RPMI7951 (cell line): ENCODE results near the gene JPH2. TPM values are rescaled to one million over a fixed set of nuclear protein-coding genes. Genes with fewer than 3 reads are reported as not detected.

Experiments
- DNase-seq: peaks from one replicate; pipeline ENCODE4 v3.0.0-alpha.2; 2012; ENCODE audit warnings: low read depth
- total RNA-seq: library from RNA; depleted of rRNA; stranded (reverse); fragments of >200 nt; shearing (Covaris generic); gene quantifications from 2 replicates; pipeline ENCODE4 v1.2.3, GENCODE V29; 2014

Gene JPH2
- total RNA-seq, 1 experiment from 2014 or later = 16.0 TPM

DNA sequence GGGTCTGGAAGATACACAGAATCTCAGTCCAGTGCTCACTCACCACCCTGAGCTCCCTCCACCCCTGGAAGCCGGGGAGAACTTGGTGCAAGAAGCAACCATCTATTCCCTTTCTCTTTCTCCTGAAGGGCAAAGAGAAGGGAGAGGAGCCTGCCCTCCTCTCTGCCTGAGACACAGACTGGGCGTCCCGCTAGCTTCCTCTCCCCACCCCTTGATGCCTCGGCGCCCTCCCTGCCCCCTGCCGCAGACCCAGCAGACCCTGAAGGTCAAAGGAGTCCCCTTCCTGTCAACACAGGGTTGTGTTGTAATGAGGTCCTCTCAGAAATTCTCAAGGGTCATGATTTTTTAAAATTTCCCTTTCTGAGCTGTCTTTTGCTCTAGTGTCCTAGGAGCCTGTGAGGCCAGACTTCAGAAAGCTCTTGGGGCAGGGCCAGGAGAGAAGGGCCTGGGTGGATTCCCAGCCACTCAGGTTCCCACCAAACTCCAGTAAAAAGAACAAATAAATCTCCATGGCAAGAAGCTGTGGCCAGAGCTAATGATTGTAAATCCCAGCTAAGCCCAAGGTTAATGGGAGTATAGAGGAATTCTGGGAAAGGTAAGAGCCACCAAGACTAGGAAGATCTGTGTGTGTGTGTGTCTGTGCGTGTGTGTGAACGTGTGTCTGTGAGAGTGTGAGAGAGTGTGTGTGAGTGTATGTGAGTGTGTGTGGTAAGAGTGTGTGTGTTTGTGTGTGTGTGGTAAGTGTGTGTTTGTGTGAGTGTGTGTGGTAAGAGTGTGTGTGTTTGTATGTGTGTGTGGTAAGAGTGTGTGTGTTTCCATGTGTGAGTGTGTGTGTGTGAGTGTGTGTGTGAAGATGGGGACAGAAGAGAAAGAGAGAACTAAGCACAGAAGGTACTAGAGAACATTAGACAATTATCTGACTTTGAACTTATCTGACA, 1.1 kb upstream of the JPH2 start:
- DNase-seq = peak; percentile 89

- no peak for DNase-seq
Observed at GRCh38 chr20:44186674-44187053, 324 bp downstream of the JPH2 start.

GRCh38 chr20:44186201-44186600, 787 bp downstream of the JPH2 start:
- DNase-seq = no peak

DNA sequence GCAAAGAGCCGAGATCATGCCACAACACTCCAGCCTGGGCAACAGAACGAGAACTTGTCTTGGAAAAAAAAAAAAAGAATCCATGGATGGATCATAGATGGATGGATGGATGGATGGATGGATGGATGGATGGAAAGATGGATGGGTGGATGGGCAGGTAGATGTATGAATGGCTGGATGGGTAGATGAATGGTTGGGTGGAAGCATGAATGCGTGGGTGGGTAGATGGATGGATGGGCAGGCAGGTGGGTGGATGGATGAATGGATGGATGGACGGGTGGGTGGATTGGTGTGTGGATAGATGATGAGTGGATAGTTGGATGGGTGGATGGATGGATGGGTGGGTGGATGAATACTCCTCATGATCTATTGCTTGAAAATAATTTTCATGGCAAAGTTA, 1.4 kb downstream of the JPH2 start:
- no peak for DNase-seq

GRCh38 chr20:44183282-44183681, 3.7 kb downstream of the JPH2 start:
- DNase-seq = no peak

DNA sequence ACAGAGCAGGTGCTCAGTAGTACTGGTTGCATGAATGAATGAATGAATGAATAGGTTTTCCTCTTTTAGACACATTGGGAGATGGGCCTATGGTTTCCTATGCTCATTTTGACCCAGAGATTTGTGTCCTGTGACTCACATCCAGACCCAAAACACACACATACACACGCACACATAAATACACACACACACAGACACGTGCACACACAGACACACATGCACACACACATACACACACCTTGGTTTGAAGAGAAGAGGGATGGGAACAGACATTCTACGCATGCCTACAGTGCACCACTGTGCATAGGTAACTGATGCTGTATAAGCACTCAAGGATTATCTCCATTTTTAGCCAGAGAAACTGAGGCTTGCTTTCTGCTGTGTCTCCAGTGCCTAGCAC, 4.1 kb downstream of the JPH2 start:
- no peak for DNase-seq

DNA sequence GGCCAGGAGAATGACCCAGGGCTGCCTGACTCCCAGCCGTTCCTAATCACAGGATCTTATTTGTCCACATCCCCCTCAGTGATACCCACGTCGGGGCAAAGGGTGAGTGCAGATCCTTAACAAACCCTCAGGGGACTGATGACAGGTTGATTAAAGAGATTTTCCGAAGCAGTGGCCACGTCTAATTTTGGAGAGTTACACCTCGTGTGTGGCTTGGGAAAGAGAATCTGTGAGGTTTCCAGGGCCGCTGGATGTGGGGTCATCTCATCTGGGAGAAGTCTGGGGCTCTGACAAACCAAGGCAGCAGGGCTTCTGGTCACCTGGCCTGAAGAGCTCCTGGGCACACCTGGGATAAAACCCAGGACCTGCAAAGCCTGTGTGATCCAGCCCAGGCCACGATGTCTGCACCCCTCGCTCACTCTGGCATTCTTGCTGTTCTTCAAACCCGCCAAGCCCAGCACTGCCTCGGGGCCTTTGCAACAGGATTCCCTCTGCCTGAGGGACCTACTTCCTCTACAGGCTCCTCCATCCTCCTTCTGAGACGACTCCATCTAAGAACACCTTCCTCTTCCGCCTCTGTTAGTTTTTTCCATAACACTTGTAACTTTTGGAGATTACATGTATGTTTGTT, 4.7 kb downstream of the JPH2 start:
- DNase-seq = peak; percentile 69

- peak; percentile 42 for DNase-seq
Observed at GRCh38 chr20:44181611-44182010, 5.4 kb downstream of the JPH2 start.

- DNase-seq = peak; percentile 87
Observed at GRCh38 chr20:44180814-44181213, 6.2 kb downstream of the JPH2 start.

DNA sequence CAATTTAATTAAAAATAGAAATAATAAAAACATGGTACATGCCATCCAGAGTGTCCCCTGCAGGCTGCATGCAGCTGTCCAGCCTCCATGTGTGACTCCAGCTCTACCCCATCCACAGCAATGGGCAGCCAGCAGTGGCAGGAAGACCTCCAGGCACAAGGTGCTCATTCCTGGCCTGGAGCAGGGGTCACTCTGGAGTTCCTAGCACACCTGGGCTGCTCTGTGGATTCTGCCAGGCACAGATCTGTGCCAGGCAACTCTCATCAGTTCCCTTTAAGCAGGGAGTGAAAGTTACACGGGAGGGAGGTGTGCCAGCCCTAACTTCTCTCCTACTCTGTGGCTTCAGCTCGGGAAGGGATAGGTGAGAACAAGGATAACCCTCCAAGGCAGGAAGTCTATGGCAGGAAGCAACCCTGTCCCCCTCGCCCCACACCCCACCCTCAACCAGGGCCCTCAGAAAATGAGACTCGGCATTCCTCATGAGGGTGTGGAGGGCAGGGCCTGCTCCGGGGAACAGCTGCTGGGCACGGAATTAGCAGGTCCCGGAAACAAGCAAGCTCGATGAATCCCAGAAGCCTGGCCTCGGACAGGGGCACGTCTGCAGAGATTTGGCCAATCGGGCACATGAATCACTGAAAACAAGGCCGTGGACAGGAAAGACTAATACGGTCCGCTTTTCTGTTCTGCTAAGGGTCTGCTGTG, 10.0 kb downstream of the JPH2 start:
- peak; percentile 83 for DNase-seq

- no peak for DNase-seq
Observed at GRCh38 chr20:44174996-44175765, 11.8 kb downstream of the JPH2 start.

- DNase-seq = no peak
Observed at GRCh38 chr20:44173846-44174245, 13.1 kb downstream of the JPH2 start.

DNA sequence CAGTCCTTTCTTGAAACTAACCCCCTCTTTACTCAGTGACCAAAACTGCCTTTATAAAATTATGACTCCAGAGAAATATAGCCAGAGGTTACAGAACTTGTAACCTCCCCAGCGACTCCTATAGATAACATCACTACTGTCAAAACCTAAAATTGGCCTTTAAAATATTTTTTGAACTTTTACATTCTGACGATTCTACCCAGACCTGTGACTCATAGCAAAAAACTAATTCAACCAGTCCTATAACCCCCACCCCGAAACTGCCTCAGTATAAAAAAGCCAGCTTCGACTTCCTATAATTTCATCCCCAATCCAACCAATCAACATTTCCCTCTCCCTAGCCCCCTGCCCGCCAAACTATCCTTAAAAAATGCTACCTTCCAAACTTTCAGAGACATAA, 13.9 kb downstream of the JPH2 start:
- no peak for DNase-seq

GRCh38 chr20:44172572-44172950, 14.4 kb downstream of the JPH2 start:
- no peak for DNase-seq

DNA sequence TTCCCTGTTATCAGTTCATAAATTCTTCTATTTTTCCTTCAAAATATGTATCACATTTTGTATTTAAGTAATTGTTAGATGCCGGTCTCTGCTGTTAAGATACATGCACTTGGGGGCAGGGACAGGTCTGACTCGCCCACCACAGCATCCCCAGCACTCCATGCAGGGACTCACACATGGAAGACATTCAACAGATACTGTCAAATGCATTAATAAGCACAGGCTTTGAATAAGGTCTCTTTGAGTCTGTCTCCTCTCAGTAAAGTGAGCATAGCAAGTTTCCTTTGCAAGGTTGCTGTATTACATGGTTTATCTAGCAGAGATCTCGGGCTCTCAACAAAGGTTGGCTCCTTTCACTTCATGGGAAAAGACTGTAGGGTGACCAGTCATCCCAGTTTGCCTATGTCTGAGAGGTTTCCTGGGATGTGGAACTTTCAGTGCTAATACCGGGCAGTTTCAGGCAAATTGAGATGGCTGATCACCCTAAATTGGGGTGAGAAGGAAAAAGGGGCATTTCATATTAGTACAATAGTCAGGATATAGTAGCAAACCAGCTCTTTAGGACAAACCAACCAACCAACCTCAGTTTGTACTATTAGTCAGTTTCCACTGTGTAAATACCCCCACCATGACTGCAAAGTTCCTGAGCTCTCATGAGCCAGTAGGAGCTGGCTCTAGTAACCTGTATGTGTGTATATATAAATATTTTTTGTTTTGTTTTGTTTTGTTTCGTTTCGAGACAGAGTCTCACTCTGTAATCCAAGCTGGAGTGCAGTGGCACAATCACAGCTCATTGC, 15.0 kb downstream of the JPH2 start:
- DNase-seq = peak; percentile 59

DNA sequence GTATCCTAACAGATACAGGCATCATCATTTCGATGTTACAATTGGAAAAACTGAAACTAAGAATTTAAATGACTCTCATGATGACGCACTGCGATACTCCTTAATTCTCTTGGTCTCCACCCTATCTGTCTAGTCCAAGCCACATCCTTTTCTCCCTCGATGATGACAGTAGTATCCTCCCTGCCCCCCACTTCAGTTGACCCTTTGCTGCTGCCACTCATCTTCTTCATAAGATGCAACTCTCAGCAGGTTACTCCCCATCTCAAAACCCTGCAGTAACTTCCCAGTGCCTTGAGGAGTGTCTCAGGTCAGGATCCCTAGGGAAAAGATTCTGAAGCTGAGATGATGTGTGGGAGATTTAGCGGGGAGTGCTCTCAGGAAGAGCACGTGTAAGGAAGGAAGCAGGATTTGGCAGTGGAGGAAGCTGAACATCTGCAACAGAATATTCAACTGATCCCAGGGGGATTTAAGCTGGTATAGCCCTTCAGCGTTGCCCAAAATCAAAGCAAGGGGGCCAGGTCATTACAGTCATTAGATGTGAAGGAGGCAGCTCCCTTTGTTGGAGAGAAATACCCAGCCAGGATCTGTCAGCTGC, 16.1 kb downstream of the JPH2 start:
- DNase-seq = peak; percentile 87

- DNase-seq = no peak
Observed at GRCh38 chr20:44167736-44168135, 19.3 kb downstream of the JPH2 start.

DNA sequence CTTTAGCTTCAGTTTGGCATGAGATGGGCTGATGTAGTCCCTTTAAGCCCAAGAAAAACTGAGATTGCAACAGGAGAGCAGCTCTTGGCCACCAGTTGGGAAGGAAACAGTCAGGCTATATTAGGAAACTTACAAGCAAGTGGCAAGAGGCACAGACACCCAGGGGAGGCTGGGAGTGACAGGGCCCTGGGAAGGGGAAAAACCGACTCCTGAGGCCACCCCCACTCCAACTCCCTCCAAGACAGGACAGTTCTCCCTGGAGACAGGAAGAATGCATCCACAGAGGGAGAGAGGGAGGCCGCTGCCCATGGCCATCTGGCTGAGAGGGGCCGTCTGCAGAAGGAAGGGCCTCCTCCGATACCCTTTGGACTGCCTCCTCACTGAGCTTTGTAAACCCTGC, 20.5 kb downstream of the JPH2 start:
- DNase-seq = peak; percentile 99

DNA sequence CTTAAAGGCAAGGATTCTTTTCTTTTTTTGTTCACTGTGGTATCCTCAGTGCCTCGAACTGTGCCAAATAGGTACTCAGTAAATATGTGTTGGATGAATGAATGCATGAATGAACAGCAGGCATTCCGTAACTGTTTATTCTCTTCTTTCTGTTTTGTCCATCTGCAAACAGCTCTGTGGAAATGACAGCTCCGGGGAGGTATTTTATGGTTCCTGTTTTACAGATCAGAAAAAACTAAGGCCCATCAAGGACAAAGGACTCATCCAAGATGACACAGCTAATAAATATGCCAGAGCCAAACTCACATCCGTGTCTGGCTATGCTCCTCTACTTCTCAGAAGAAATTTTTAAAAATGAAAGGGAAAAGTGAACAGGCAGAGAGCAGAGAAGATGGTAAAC, 21.0 kb downstream of the JPH2 start:
- DNase-seq = peak; percentile 99

DNA sequence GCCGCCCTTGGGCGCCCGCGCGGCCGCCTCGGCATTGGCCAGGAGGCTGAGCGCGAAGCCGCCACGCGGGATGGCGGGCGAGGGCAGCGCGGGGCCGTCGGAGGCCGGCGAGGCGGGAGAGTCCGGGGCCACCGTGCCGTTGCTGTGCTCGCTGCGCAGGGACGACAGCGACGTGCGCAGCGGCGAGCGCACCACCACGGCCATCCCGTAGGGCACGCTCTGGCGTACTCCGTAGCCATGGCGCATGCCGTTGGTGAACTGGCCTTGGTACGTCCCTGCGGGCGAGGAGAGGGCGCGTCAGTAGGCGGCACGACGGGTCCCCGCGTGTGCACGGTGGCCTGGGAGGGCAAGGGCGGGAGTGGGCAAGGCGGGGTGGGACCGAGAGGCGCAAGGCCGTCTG, 26.9 kb downstream of the JPH2 start:
- no peak for DNase-seq

GRCh38 chr20:44159711-44160110, 27.3 kb downstream of the JPH2 start:
- no peak for DNase-seq
